Keratinocyte (primary cell): ENCODE measurements around the gene BANK1. TPM values are rescaled to one million over a fixed set of nuclear protein-coding genes. Genes with fewer than 3 reads are reported as not detected.

Experiments used
- DNase-seq: peaks from one replicate; pipeline ENCODE4 v3.0.0-alpha.2; 2011; ENCODE audit warnings: low read depth, missing footprints, low spot score
- FAIRE-seq: peaks from 2 replicates; lab custom pipeline; 2011; peaks lifted over from hg19 to GRCh38; lab: Jason Lieb, UNC
- H2AFZ ChIP-seq: 2 replicates; pipeline ENCODE4 v1.6.0; 2012; ENCODE audit warnings: low read length, control low read depth, inconsistent platforms; ENCODE audit not compliant: control insufficient read depth
- H3K27ac ChIP-seq: 2 replicates; pipeline ENCODE4 v1.5.1; 2011; ENCODE audit warnings: low read length; ENCODE audit not compliant: control insufficient read depth, insufficient read depth
- H3K27me3 ChIP-seq: 3 replicates; pipeline ENCODE4 v1.6.0; 2011; ENCODE audit warnings: low read length; ENCODE audit not compliant: control insufficient read depth, insufficient read depth; ENCODE audit errors: extremely low read depth
- H3K36me3 ChIP-seq, 2 experiments: 2 replicates in 1 of 2; 3 replicates in 1 of 2; pipeline ENCODE4 v1.5.1; 2011; ENCODE audit warnings: low read length in 2 of 2, mild to moderate bottlenecking in 1 of 2; ENCODE audit not compliant: control insufficient read depth in 2 of 2, insufficient read depth in 2 of 2; ENCODE audit errors: extremely low read depth in 1 of 2
- H3K4me1 ChIP-seq: 3 replicates; pipeline ENCODE4 v1.5.1; 2011; ENCODE audit warnings: low read length; ENCODE audit not compliant: control insufficient read depth, insufficient read depth; ENCODE audit errors: extremely low read depth
- H3K4me2 ChIP-seq: 3 replicates; pipeline ENCODE4 v1.6.0; 2011; ENCODE audit warnings: low read depth, low read length; ENCODE audit not compliant: control insufficient read depth, insufficient read depth; ENCODE audit errors: extremely low read depth
- H3K4me3 ChIP-seq, 3 experiments: fragments of 200-600 bp in 1 of 3; sonication (generic) in 1 of 3; 2 replicates in 2 of 3; 3 replicates in 1 of 3; pipeline ENCODE4 v1.5.1; 2011 to 2016; ENCODE audit warnings: low read length in 3 of 3, mild to moderate bottlenecking in 3 of 3, control low read depth in 2 of 3, inconsistent platforms in 1 of 3, low read depth in 1 of 3, mixed read lengths in 1 of 3, mixed run types in 1 of 3, moderate library complexity in 1 of 3; ENCODE audit not compliant: control insufficient read depth in 2 of 3, insufficient read depth in 2 of 3; ENCODE audit errors: extremely low read depth in 1 of 3
- H3K79me2 ChIP-seq: 2 replicates; pipeline ENCODE4 v1.6.0; 2012; ENCODE audit warnings: low read length; ENCODE audit not compliant: control insufficient read depth, insufficient read depth
- H3K9ac ChIP-seq: 3 replicates; pipeline ENCODE4 v1.6.0; 2011; ENCODE audit warnings: low read length; ENCODE audit not compliant: control insufficient read depth, insufficient read depth; ENCODE audit errors: extremely low read depth
- H3K9me1 ChIP-seq: 3 replicates; pipeline ENCODE4 v1.6.0; 2011; ENCODE audit warnings: low read length; ENCODE audit not compliant: control insufficient read depth, insufficient read depth; ENCODE audit errors: extremely low read depth
- H3K9me3 ChIP-seq: 2 replicates; pipeline ENCODE4 v1.5.1; 2012; ENCODE audit warnings: low read depth, low read length; ENCODE audit not compliant: control insufficient read depth
- H4K20me1 ChIP-seq: 3 replicates; pipeline ENCODE4 v1.6.0; 2011; ENCODE audit warnings: low read length; ENCODE audit not compliant: control insufficient read depth, insufficient read depth; ENCODE audit errors: extremely low read depth
- EZH2 ChIP-seq: IDR thresholded peaks from one replicate; pipeline ENCODE4 v1.6.1; 2012; ENCODE audit warnings: inconsistent platforms, mild to moderate bottlenecking, low read length, moderate library complexity
- dilution Hi-C: fragments of 300-500 bp; cut with MboI; formaldehyde crosslinking; loops from one replicate; pipeline ENCODE4 v1.7.0; 2020; ENCODE audit warnings: low sequenced_read_pairs; ENCODE audit not compliant: extremely low pct_ligation_motif_present
- polyA plus RNA-seq, 5 experiments: library from polyadenylated mRNA; depleted of rRNA in 3 of 5; stranded (reverse) in 3 of 5; stranded (forward) in 1 of 5; unstranded in 1 of 5; fragments of >200 nt; gene quantifications; 1 replicate in 1 of 5; 2 replicates in 3 of 5; 3 replicates in 1 of 5; pipeline versions ENCODE4 v1.2.1 to v1.2.3, GENCODE V29; 2011 to 2012; ENCODE audit warnings: missing spikeins in 2 of 5, low read depth in 1 of 5, low replicate concordance in 1 of 5
- TF ChIP-seq, protein P1 (sequence below), 3 experiments: IDR thresholded peaks in 1 of 3; conservative IDR thresholded peaks in 1 of 3; optimal IDR thresholded peaks in 1 of 3; 2 replicates in 2 of 3; 3 replicates in 1 of 3; pipeline versions ENCODE3 to v1.5.1; 2011; ENCODE audit warnings: low read length in 3 of 3, mild to moderate bottlenecking in 3 of 3, moderate library complexity in 2 of 3, control low read depth in 1 of 3, inconsistent platforms in 1 of 3; ENCODE audit not compliant: insufficient read depth in 2 of 3; ENCODE audit errors: extremely low read depth in 1 of 3

The BANK1 gene
- polyA plus RNA-seq, 1 donor (not counting 4 experiments of a cell fraction or from before 2014, with no cell fraction given) = 0.25 TPM

DNA sequence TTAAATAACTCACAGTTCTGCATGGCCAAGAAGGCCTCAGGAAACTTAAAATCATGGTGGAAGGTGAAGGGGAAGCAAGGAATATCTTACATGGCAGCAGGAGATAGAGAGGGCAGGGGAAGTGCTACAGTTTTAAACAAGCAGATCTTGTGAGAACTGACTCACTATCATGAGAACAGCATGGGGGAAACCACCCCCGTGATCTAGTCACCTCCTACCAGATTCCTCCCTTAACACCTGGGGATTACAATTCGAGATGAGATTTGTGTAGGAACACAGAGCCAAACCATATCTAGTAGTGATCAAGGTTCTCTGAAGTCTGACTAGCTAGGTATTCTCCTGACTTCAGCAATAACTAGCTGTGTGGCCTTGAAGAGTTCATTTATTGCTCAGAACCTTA, 56.0 kb downstream of the BANK1 start:
- H3K79me2 ChIP-seq = no peaks in the 10 kb centered on the region
- TF ChIP-seq EZH2 = no peak
- no peaks in the 10 kb centered on the region for H3K9me1 ChIP-seq
- no peaks in the 10 kb centered on the region for H3K27me3 ChIP-seq
- H2AFZ ChIP-seq = no peak overlapping the region
- dilution Hi-C loops = no loop called here
- no peak overlapping the region for H3K4me3 ChIP-seq
- H3K9me3 ChIP-seq = no peaks in the 10 kb centered on the region
- DNase-seq (no peak), FAIRE-seq (peak; percentile 71)
- no peaks in the 10 kb centered on the region for H3K4me1 ChIP-seq
- H3K27ac ChIP-seq = no peak overlapping the region
- H3K4me2 ChIP-seq = no peak overlapping the region
- H3K9ac ChIP-seq = no peak overlapping the region
- no peaks in the 10 kb centered on the region for H4K20me1 ChIP-seq
- no peaks in the 10 kb centered on the region for H3K36me3 ChIP-seq

- Histone ChIP-seq H2AFZ (no peak overlapping the region), H3K9me3 (no peaks in the 10 kb centered on the region), H3K9me1 (no peaks in the 10 kb centered on the region), H3K36me3 (no peaks in the 10 kb centered on the region), H3K27ac (no peak overlapping the region), H3K4me1 (no peaks in the 10 kb centered on the region), H3K4me3 (no peak overlapping the region), H4K20me1 (no peaks in the 10 kb centered on the region), H3K4me2 (no peak overlapping the region), H3K9ac (no peak overlapping the region), H3K27me3 (no peaks in the 10 kb centered on the region), H3K79me2 (no peaks in the 10 kb centered on the region)
- FAIRE-seq (no peak), DNase-seq (no peak)
- TF ChIP-seq EZH2 = no peak
- TF ChIP-seq, protein P1, sequence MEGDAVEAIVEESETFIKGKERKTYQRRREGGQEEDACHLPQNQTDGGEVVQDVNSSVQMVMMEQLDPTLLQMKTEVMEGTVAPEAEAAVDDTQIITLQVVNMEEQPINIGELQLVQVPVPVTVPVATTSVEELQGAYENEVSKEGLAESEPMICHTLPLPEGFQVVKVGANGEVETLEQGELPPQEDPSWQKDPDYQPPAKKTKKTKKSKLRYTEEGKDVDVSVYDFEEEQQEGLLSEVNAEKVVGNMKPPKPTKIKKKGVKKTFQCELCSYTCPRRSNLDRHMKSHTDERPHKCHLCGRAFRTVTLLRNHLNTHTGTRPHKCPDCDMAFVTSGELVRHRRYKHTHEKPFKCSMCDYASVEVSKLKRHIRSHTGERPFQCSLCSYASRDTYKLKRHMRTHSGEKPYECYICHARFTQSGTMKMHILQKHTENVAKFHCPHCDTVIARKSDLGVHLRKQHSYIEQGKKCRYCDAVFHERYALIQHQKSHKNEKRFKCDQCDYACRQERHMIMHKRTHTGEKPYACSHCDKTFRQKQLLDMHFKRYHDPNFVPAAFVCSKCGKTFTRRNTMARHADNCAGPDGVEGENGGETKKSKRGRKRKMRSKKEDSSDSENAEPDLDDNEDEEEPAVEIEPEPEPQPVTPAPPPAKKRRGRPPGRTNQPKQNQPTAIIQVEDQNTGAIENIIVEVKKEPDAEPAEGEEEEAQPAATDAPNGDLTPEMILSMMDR (optimal IDR thresholded peaks at IDR 0.05 in 1 of 3, IDR thresholded peaks at IDR 0.05 in 1 of 3, conservative IDR thresholded peaks at IDR 0.05 in 1 of 3; ENCODE audit: extremely low read depth in 1 of 3, insufficient read depth in 2 of 3, low read length in 3 of 3) = no peak
- dilution Hi-C loops = no loop called here
Observed at GRCh38 chr4:101850698-101851097, 60.2 kb downstream of the BANK1 start.

- no peaks in the 10 kb centered on the region for H3K79me2 ChIP-seq
- no peak overlapping the region for H3K4me2 ChIP-seq
- no peaks in the 10 kb centered on the region for H3K27me3 ChIP-seq
- DNase-seq = no peak
- no peaks in the 10 kb centered on the region for H3K4me1 ChIP-seq
- dilution Hi-C loops = no loop called here
- no peak overlapping the region for H3K27ac ChIP-seq
- H2AFZ ChIP-seq = no peak overlapping the region
- H3K4me3 ChIP-seq = no peak overlapping the region
- no peaks in the 10 kb centered on the region for H3K9me1 ChIP-seq
- FAIRE-seq = no peak
- H3K9me3 ChIP-seq = no peaks in the 10 kb centered on the region
- H4K20me1 ChIP-seq = no peaks in the 10 kb centered on the region
- no peaks in the 10 kb centered on the region for H3K36me3 ChIP-seq
- TF ChIP-seq, protein P1 (optimal IDR thresholded peaks at IDR 0.05 in 1 of 3, IDR thresholded peaks at IDR 0.05 in 1 of 3, conservative IDR thresholded peaks at IDR 0.05 in 1 of 3; ENCODE audit: extremely low read depth in 1 of 3, insufficient read depth in 2 of 3, low read length in 3 of 3) = no peak
- TF ChIP-seq EZH2 = no peak
- H3K9ac ChIP-seq = no peak overlapping the region
Observed at GRCh38 chr4:101851672-101852071, 61.1 kb downstream of the BANK1 start.
